MM.1S (cell line): Measurements from ENCODE around the gene ANKRD29.

ENCODE experiments used
- DNase-seq: peaks from one replicate; pipeline ENCODE4 v3.0.0-alpha.2; 2015
- H2AFZ ChIP-seq: fragments of 300-600 bp; sonication (generic); 2 replicates; pipeline ENCODE4 v1.6.0; 2016; ENCODE audit warnings: antibody characterized with exemption, low read length
- H3F3A ChIP-seq: fragments of 300-600 bp; sonication (generic); 2 replicates; pipeline ENCODE4 v1.6.1; 2016; ENCODE audit warnings: mild to moderate bottlenecking, antibody characterized with exemption, low read length, moderate library complexity, mixed read lengths; ENCODE audit not compliant: insufficient read depth
- H3K27ac ChIP-seq: fragments of 300-600 bp; sonication (generic); 2 replicates; pipeline ENCODE4 v1.5.1; 2016; ENCODE audit warnings: mild to moderate bottlenecking, low read length
- H3K27me3 ChIP-seq: fragments of 300-600 bp; sonication (generic); replicated peaks from 2 replicates; pipeline ENCODE4 v1.6.0; 2016; ENCODE audit warnings: low read length; ENCODE audit not compliant: insufficient read depth
- H3K36me3 ChIP-seq: fragments of 300-600 bp; sonication (generic); replicated peaks from 2 replicates; pipeline ENCODE4 v1.6.1; 2016; ENCODE audit warnings: mild to moderate bottlenecking, low read length, mixed read lengths; ENCODE audit not compliant: insufficient read depth
- H3K4me1 ChIP-seq: fragments of 300-600 bp; sonication (generic); 2 replicates; pipeline ENCODE4 v1.6.1; 2016; ENCODE audit warnings: low read length, mixed read lengths
- H3K4me2 ChIP-seq: fragments of 300-600 bp; sonication (generic); 2 replicates; pipeline ENCODE4 v1.6.0; 2016; ENCODE audit warnings: low read depth, low read length
- H3K4me3 ChIP-seq: fragments of 300-600 bp; sonication (generic); 2 replicates; pipeline ENCODE4 v1.5.1; 2016; ENCODE audit warnings: low read length, mixed read lengths
- H3K79me2 ChIP-seq: fragments of 300-600 bp; sonication (generic); 2 replicates; pipeline ENCODE4 v1.6.1; 2016; ENCODE audit warnings: mixed run types, low read length, mixed read lengths
- H3K9ac ChIP-seq: fragments of 300-600 bp; sonication (generic); 2 replicates; pipeline ENCODE4 v1.6.1; 2016; ENCODE audit warnings: low read length, mixed read lengths
- H3K9me2 ChIP-seq: fragments of 300-600 bp; sonication (generic); replicated peaks from 2 replicates; pipeline ENCODE4 v1.6.1; 2016; ENCODE audit warnings: mild to moderate bottlenecking, low read length, mixed read lengths; ENCODE audit not compliant: insufficient read depth
- H3K9me3 ChIP-seq: fragments of 300-600 bp; sonication (generic); replicated peaks from 2 replicates; pipeline ENCODE4 v1.6.1; 2016; ENCODE audit warnings: mild to moderate bottlenecking, low read length, mixed read lengths; ENCODE audit not compliant: insufficient read depth
- H4K20me1 ChIP-seq: fragments of 300-600 bp; sonication (generic); 2 replicates; pipeline ENCODE4 v1.6.1; 2016; ENCODE audit warnings: mild to moderate bottlenecking, low read length, moderate library complexity, mixed read lengths; ENCODE audit not compliant: insufficient read depth
- CTCF ChIP-seq: fragments of 300-600 bp; sonication (generic); IDR thresholded peaks from 2 replicates; pipeline ENCODE4 v1.5.1; 2016; ENCODE audit warnings: antibody characterized with exemption, low read length, mixed read lengths
- EZH2 ChIP-seq: fragments of 300-600 bp; sonication (generic); optimal IDR thresholded peaks from 2 replicates; pipeline ENCODE3; 2017; ENCODE audit warnings: low read depth, mild to moderate bottlenecking, antibody characterized with exemption, low read length, mixed read lengths
- EZH2phosphoT487 ChIP-seq: fragments of 300-600 bp; sonication (generic); IDR thresholded peaks from 2 replicates; pipeline ENCODE4 v1.6.1; 2018; ENCODE audit warnings: antibody characterized with exemption, low read length

Gene ANKRD29

GRCh38 chr18:23710946-23711345 is 48.2 kb upstream of the ANKRD29 start:
- Histone ChIP-seq H4K20me1 (no peaks in the 10 kb centered on the region), H3K9ac (no peak overlapping the region), H2AFZ (no peak overlapping the region), H3K36me3 (no peaks in the 10 kb centered on the region), H3K9me2 (no peaks in the 10 kb centered on the region), H3K27me3 (no peaks in the 10 kb centered on the region), H3K4me1 (no peaks in the 10 kb centered on the region), H3F3A (no peaks in the 10 kb centered on the region), H3K79me2 (no peaks in the 10 kb centered on the region), H3K27ac (no peak overlapping the region), H3K4me3 (no peak overlapping the region), H3K9me3 (no peaks in the 10 kb centered on the region), H3K4me2 (no peak overlapping the region)
- no peak for DNase-seq
- no peak for TF ChIP-seq CTCF
- no peak for TF ChIP-seq EZH2phosphoT487
- TF ChIP-seq EZH2: no peak

- H3K79me2 ChIP-seq: no peaks in the 10 kb centered on the region
Measured at GRCh38 chr18:23710068-23710527, 47.4 kb upstream of the ANKRD29 start.

GRCh38 chr18:23706971-23707640 is 44.4 kb upstream of the ANKRD29 start:
- H3K4me3 ChIP-seq: no peak overlapping the region
- no peak overlapping the region for H3K4me2 ChIP-seq
- H3K9me2 ChIP-seq: no peaks in the 10 kb centered on the region
- H3K36me3 ChIP-seq: no peaks in the 10 kb centered on the region
- H3K79me2 ChIP-seq: no peaks in the 10 kb centered on the region
- no peaks in the 10 kb centered on the region for H3F3A ChIP-seq
- no peaks in the 10 kb centered on the region for H4K20me1 ChIP-seq
- no peak overlapping the region for H3K9ac ChIP-seq
- no peak overlapping the region for H2AFZ ChIP-seq
- no peaks in the 10 kb centered on the region for H3K4me1 ChIP-seq
- DNase-seq: no peak
- no peaks in the 10 kb centered on the region for H3K27me3 ChIP-seq
- no peaks in the 10 kb centered on the region for H3K9me3 ChIP-seq
- TF ChIP-seq CTCF (no peak), EZH2phosphoT487 (no peak), EZH2 (no peak)
- no peak overlapping the region for H3K27ac ChIP-seq

More at GRCh38 chr18:23710068-23710527, 47.4 kb upstream of the ANKRD29 start:
- Histone ChIP-seq H3K9ac (no peak overlapping the region), H3K27me3 (no peaks in the 10 kb centered on the region), H3K4me3 (no peak overlapping the region), H3K9me2 (no peaks in the 10 kb centered on the region), H3K27ac (no peak overlapping the region), H3K9me3 (no peaks in the 10 kb centered on the region), H4K20me1 (no peaks in the 10 kb centered on the region), H3F3A (no peaks in the 10 kb centered on the region), H3K4me1 (no peaks in the 10 kb centered on the region), H2AFZ (no peak overlapping the region), H3K36me3 (no peaks in the 10 kb centered on the region), H3K4me2 (no peak overlapping the region)
- TF ChIP-seq EZH2: no peak
- no peak for TF ChIP-seq EZH2phosphoT487
- no peak for TF ChIP-seq CTCF
- no peak for DNase-seq
